B cell (primary cell): ENCODE measurements around the gene USP37. TPM values are rescaled to one million over a fixed set of nuclear protein-coding genes. Genes with fewer than 3 reads are reported as not detected.

Source experiments
- ATAC-seq: fragments of 200-7000 bp; cut with Tn5 transposase; one replicate; pipeline ENCODE4 v1.10.0; 2021; ENCODE audit warnings: low read depth, mild to moderate bottlenecking, moderate number of reproducible peaks, moderate library complexity
- CTCF ChIA-PET: fragments of 350-600 bp; sonication (Branson Sonifier 250); formaldehyde crosslinking; loops from one replicate; lab custom pipeline; 2021; ENCODE audit warnings: antibody characterized with exemption, inconsistent platforms; lab: Charles Lee
- POLR2A ChIA-PET: fragments of 350-600 bp; sonication (Branson Sonifier 250); formaldehyde crosslinking; loops from one replicate; lab custom pipeline; 2021; ENCODE audit warnings: antibody characterized with exemption; lab: Charles Lee
- DNase-seq: peaks from one replicate; pipeline ENCODE4 v3.0.0; 2013
- H2AFZ ChIP-seq: 2 replicates; pipeline ENCODE4 v1.6.1; 2012; ENCODE audit warnings: mild to moderate bottlenecking, low read depth, low read length; ENCODE audit not compliant: insufficient read depth, poor library complexity, severe bottlenecking
- H3K27ac ChIP-seq, 2 donors: 1 replicate in 1 of 2; 2 replicates in 1 of 2; pipeline ENCODE4 v1.5.1; 2012 to 2013; ENCODE audit warnings: low read length in 2 of 2, mild to moderate bottlenecking in 2 of 2, moderate library complexity in 1 of 2
- H3K27me3 ChIP-seq, 4 experiments: fragments of 200-600 bp in 1 of 4; sonication (generic) in 1 of 4; replicated peaks in 1 of 4; 1 replicate in 2 of 4; 2 replicates in 2 of 4; pipeline versions ENCODE4 v1.6.1 to v1.7.0; 2013 to 2016; ENCODE audit warnings: low read length in 3 of 4, mild to moderate bottlenecking in 2 of 4, mixed read lengths in 1 of 4, moderate library complexity in 1 of 4; ENCODE audit not compliant: insufficient read depth in 4 of 4, control insufficient read depth in 3 of 4; ENCODE audit errors: control extremely low read depth in 1 of 4
- H3K36me3 ChIP-seq, 2 experiments: replicated peaks in 1 of 2; 1 replicate in 1 of 2; 2 replicates in 1 of 2; pipeline versions ENCODE4 v1.6.1 to v1.7.1; 2013; ENCODE audit warnings: low read length in 1 of 2; ENCODE audit not compliant: insufficient read depth in 2 of 2, control insufficient read depth in 1 of 2; ENCODE audit errors: control extremely low read depth in 1 of 2, extremely low read depth in 1 of 2
- H3K4me1 ChIP-seq, 2 donors: fragments of 200-600 bp in 1 of 2; sonication (generic) in 1 of 2; 1 replicate in 1 of 2; 2 replicates in 1 of 2; pipeline versions ENCODE4 v1.5.1 to v1.6.1; 2013 to 2017; ENCODE audit warnings: low read length in 2 of 2; ENCODE audit not compliant: control insufficient read depth in 2 of 2, insufficient read depth in 2 of 2
- H3K4me2 ChIP-seq: replicated peaks from 2 replicates; pipeline ENCODE3; 2012; ENCODE audit warnings: mild to moderate bottlenecking, low read depth, low read length; ENCODE audit not compliant: poor library complexity, severe bottlenecking
- H3K4me3 ChIP-seq, 5 experiments: fragments of 200-600 bp in 1 of 5; sonication (generic) in 1 of 5; 1 replicate in 3 of 5; 2 replicates in 2 of 5; pipeline versions ENCODE4 v1.5.1 to v1.7.0; 2011 to 2016; ENCODE audit warnings: low read length in 4 of 5, mild to moderate bottlenecking in 4 of 5, low read depth in 2 of 5, control low read depth in 1 of 5, moderate library complexity in 1 of 5; ENCODE audit not compliant: insufficient read depth in 1 of 5; ENCODE audit errors: control extremely low read depth in 1 of 5, extremely low read depth in 1 of 5
- H3K79me2 ChIP-seq: fragments of 200-600 bp; sonication (generic); one replicate; pipeline ENCODE4 v1.6.0; 2016; ENCODE audit warnings: low read length; ENCODE audit not compliant: control insufficient read depth, insufficient read depth
- H3K9ac ChIP-seq: fragments of 200-600 bp; sonication (generic); 2 replicates; pipeline ENCODE4 v1.6.1; 2017; ENCODE audit warnings: mild to moderate bottlenecking, low read length, moderate library complexity
- H3K9me3 ChIP-seq, 3 donors: one replicate each; pipeline versions ENCODE4 v1.6.1 to v1.7.1; 2013; ENCODE audit warnings: low read length in 2 of 3; ENCODE audit not compliant: control insufficient read depth in 2 of 3, insufficient read depth in 1 of 3; ENCODE audit errors: control extremely low read depth in 1 of 3
- H4K20me1 ChIP-seq: 2 replicates; pipeline ENCODE4 v1.6.0; 2012; ENCODE audit warnings: mild to moderate bottlenecking, low read length; ENCODE audit not compliant: insufficient read depth, control insufficient read depth, poor library complexity, severe bottlenecking
- H3K27ac Mint-ChIP-seq: one replicate; pipeline ENCODE4 v1.8.0; 2021; ENCODE audit warnings: mixed read lengths
- H3K27me3 Mint-ChIP-seq: one replicate; pipeline ENCODE4 v1.8.0; 2021; ENCODE audit warnings: mixed read lengths
- H3K4me1 Mint-ChIP-seq: one replicate; pipeline ENCODE4 v1.8.0; 2021; ENCODE audit warnings: mixed read lengths
- H3K4me3 Mint-ChIP-seq: one replicate; pipeline ENCODE4 v1.8.0; 2021; ENCODE audit warnings: mixed read lengths
- H3K9me3 Mint-ChIP-seq: one replicate; pipeline ENCODE4 v1.8.0; 2022; ENCODE audit warnings: mixed read lengths; ENCODE audit not compliant: insufficient read depth
- EZH2 ChIP-seq: IDR thresholded peaks from 2 replicates; pipeline ENCODE4 v1.6.1; 2012; ENCODE audit warnings: borderline replicate concordance, low read depth, mild to moderate bottlenecking, moderate library complexity, low read length; ENCODE audit not compliant: insufficient read depth, poor library complexity, severe bottlenecking
- WGBS: methylation state at CpG from one replicate; pipeline ENCODE4 v1.1.5; 2013; ENCODE audit warnings: missing lambda C conversion rate; ENCODE audit not compliant: insufficient coverage; 5-methylcytosine and 5-hydroxymethylcytosine counted together
- intact Hi-C: fragments of 100-400 bp; cut with micrococcal nuclease; formaldehyde crosslinking; loops from one replicate; pipeline ENCODE4 v1.10.0; 2022
- polyA plus RNA-seq: library from polyadenylated mRNA; depleted of rRNA; stranded (reverse); fragments of >200 nt; gene quantifications from 2 replicates; pipeline ENCODE4 v1.2.3, GENCODE V29; 2012
- total RNA-seq, 2 donors: library from RNA; stranded (reverse); fragments of 120-200 nt in 1 of 2; gene quantifications; 1 replicate in 1 of 2; 2 replicates in 1 of 2; pipeline versions ENCODE4 v1.2.3 to v1.2.4, GENCODE V29; 2013 to 2022
- TF ChIP-seq, protein P1 (sequence below): fragments of 200-600 bp; IDR thresholded peaks from one replicate; pipeline ENCODE4 v1.8.0; 2022; ENCODE audit warnings: antibody characterized with exemption, mild to moderate bottlenecking

Gene USP37
- total and polyA plus RNA-seq, 2 donors (not counting 1 experiment from before 2014, with no cell fraction given): 3.1 to 29.0 TPM

DNA sequence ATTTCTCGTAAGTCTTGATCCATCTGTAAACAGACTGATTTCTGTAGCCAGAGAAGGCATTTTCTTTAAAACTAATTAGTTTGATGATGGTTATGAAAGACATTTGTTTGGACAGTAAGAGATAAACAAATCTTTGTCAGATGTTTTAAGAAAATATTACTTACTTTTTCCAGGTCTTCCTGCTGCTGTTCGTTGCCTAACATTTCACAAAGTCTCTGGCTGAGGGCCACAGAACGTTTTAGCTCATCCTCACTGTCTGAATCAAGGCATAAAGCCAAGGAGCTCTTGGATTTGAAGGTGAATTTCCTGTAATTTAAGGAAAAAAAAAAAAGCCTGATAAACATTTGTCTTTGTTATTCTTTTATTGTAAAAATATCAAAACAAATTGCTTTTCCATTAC is 91.5 kb downstream of the USP37 start:
- H3K4me3 ChIP-seq: no peak overlapping the region
- POLR2A ChIA-PET: no interaction called here
- 100% methylated on average over 1 of the region's 3 CpGs for WGBS
- no peak overlapping the region for H3K27ac ChIP-seq
- H3K4me2 ChIP-seq: no peak overlapping the region
- no peak overlapping the region for H3K27ac Mint-ChIP-seq
- no peak for DNase-seq
- H4K20me1 ChIP-seq: no peaks in the 10 kb centered on the region
- H3K4me1 Mint-ChIP-seq: peaks cover 17% of the 10 kb centered on the region
- H3K36me3 ChIP-seq: peaks cover 19 to 28% of the 10 kb centered on the region in 2 experiments
- ATAC-seq: no peak
- H3K27me3 Mint-ChIP-seq: no peaks in the 10 kb centered on the region
- H3K9ac ChIP-seq: no peak overlapping the region
- CTCF ChIA-PET: no interaction called here
- no peak overlapping the region for H3K4me3 Mint-ChIP-seq
- H3K4me1 ChIP-seq: peaks cover 8 to 9% of the 10 kb centered on the region in 2 donors
- no peaks in the 10 kb centered on the region for H3K27me3 ChIP-seq
- H2AFZ ChIP-seq: no peak overlapping the region
- intact Hi-C loops: no loop called here
- no peaks in the 10 kb centered on the region for H3K9me3 Mint-ChIP-seq
- no peaks in the 10 kb centered on the region for H3K79me2 ChIP-seq
- no peaks in the 10 kb centered on the region for H3K9me3 ChIP-seq
- TF ChIP-seq, protein P1, sequence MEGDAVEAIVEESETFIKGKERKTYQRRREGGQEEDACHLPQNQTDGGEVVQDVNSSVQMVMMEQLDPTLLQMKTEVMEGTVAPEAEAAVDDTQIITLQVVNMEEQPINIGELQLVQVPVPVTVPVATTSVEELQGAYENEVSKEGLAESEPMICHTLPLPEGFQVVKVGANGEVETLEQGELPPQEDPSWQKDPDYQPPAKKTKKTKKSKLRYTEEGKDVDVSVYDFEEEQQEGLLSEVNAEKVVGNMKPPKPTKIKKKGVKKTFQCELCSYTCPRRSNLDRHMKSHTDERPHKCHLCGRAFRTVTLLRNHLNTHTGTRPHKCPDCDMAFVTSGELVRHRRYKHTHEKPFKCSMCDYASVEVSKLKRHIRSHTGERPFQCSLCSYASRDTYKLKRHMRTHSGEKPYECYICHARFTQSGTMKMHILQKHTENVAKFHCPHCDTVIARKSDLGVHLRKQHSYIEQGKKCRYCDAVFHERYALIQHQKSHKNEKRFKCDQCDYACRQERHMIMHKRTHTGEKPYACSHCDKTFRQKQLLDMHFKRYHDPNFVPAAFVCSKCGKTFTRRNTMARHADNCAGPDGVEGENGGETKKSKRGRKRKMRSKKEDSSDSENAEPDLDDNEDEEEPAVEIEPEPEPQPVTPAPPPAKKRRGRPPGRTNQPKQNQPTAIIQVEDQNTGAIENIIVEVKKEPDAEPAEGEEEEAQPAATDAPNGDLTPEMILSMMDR: no peak
- TF ChIP-seq EZH2: no peak

DNA sequence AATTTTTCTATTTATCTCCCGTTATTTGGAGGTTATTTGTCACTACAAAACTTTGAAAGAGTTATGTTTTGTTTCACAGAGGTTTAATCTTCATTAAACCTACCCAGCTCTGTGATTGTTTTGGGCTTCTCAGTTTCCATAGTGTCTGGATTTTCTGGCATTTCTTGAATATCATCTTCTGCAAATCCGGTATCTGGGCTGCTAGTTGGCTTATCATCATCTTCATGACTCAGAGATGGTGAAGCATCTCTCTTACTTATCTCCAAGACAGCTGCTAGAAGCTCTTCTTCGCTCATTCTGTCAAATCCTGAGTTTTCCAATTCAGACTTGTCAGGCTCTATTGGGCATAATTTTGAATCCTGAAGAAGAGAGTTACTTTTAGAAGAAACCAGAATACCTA is 93.6 kb downstream of the USP37 start:
- no peak overlapping the region for H3K4me3 Mint-ChIP-seq
- CTCF ChIA-PET: interaction anchor here (1.2 kb wide), 1 partner anchor 11 kb away, joined by 3 read pairs; no protein-coding TSS in a partner anchor
- intact Hi-C loops: no loop called here
- 100% methylated on average over 1 of the region's 3 CpGs for WGBS
- POLR2A ChIA-PET: no interaction called here
- Histone ChIP-seq H2AFZ (no peak overlapping the region), H3K4me2 (no peak overlapping the region), H3K4me1 (peaks cover 26 to 28% of the 10 kb centered on the region in 2 donors), H3K9ac (no peak overlapping the region), H4K20me1 (no peaks in the 10 kb centered on the region), H3K79me2 (no peaks in the 10 kb centered on the region), H3K36me3 (peaks cover 13 to 16% of the 10 kb centered on the region in 2 experiments), H3K9me3 (no peaks in the 10 kb centered on the region), H3K27ac (no peak overlapping the region), H3K4me3 (no peak overlapping the region), H3K27me3 (no peaks in the 10 kb centered on the region)
- H3K27ac Mint-ChIP-seq: no peak overlapping the region
- no peaks in the 10 kb centered on the region for H3K9me3 Mint-ChIP-seq
- H3K4me1 Mint-ChIP-seq: peaks cover 34% of the 10 kb centered on the region
- DNase-seq (no peak), ATAC-seq (no peak)
- H3K27me3 Mint-ChIP-seq: no peaks in the 10 kb centered on the region
- TF ChIP-seq, protein P1: no peak
- TF ChIP-seq EZH2: no peak
